ENCODE measurements around the gene TNNT2. TPM values are rescaled to one million over a fixed set of nuclear protein-coding genes. Genes with fewer than 3 reads are reported as not detected.

Gene TNNT2
- total and polyA plus RNA-seq, 11 donors, result 5,987 to 28,496 (median 7,745) TPM

DNA sequence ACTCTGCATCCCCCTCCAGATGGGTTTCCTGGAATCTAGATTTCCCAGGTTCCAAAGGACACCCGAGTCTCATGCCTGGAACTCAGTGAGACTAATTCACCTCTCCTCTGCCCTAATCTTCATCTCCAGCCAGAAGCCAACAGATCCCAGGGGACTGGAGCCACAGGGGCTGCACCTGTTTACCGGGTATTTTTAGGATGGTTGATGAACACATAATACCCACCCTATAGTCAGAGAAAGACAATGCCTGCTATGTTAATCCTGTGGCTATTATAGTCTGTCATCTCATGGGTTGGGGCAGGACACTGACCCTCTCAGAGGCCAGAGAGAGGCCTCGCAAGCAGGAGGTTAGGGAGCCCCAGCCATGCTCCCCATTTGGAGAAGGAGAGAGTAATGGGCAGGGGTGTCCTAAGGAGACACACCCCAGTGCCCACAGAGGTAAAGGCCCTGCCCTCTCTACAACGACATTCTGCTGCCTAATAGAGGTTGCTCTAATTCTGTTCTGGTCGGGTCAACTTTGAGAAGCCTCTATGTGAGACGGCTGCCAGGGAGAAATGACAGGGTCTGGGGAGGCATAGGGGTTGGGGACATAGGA is 45.1 kb upstream of the TNNT2 start:
- ATAC-seq, result no peak

DNA sequence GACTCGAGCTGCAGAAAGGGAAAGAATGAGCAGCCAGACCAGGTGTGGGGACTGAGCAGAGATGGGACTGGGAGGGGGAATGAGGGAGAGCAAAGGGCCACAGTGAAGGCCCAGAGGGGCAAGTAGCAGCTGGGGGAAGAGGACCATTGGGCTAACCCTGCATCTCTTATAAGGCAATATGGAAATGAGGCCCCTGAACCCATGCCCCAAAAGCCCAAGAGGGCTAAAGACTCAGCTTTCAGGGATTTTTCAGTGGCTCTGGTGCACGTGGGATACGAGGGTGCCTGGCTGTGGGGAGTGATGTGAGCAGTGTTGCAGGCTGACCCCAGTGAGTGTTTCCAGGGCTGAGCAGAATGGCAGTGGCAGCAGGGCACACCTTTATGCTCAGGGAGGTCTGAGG is 44.5 kb upstream of the TNNT2 start:
- Histone ChIP-seq H3K4me1 (peaks cover 0 to 27% (median 5%) of the 10 kb centered on the region in 12 donors), H3K27me3 (no peaks in the 10 kb centered on the region), H3K27ac (no peak overlapping the region), H3K9me3 (peaks cover 0 to 6% (median 0%) of the 10 kb centered on the region in 12 donors), H3K36me3 (no peaks in the 10 kb centered on the region), H3K4me3 (no peak overlapping the region)
- ATAC-seq (no peak), DNase-seq (no peak)
- intact Hi-C loops (cut with DNase I), result no loop called here
- TF ChIP-seq, protein P1, sequence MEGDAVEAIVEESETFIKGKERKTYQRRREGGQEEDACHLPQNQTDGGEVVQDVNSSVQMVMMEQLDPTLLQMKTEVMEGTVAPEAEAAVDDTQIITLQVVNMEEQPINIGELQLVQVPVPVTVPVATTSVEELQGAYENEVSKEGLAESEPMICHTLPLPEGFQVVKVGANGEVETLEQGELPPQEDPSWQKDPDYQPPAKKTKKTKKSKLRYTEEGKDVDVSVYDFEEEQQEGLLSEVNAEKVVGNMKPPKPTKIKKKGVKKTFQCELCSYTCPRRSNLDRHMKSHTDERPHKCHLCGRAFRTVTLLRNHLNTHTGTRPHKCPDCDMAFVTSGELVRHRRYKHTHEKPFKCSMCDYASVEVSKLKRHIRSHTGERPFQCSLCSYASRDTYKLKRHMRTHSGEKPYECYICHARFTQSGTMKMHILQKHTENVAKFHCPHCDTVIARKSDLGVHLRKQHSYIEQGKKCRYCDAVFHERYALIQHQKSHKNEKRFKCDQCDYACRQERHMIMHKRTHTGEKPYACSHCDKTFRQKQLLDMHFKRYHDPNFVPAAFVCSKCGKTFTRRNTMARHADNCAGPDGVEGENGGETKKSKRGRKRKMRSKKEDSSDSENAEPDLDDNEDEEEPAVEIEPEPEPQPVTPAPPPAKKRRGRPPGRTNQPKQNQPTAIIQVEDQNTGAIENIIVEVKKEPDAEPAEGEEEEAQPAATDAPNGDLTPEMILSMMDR (IDR thresholded peaks at IDR 0.05), result no peak
- no peak for TF ChIP-seq POLR2A (IDR thresholded peaks at IDR 0.05)
- 64 to 74% (median 66%) methylated on average over 3 of the region's 3 CpGs for WGBS, 4 donors

More for the DNA sequence above, 45.1 kb upstream of the TNNT2 start:
- TF ChIP-seq POLR2A (IDR thresholded peaks at IDR 0.05), result no peak
- TF ChIP-seq, protein P1 (IDR thresholded peaks at IDR 0.05), result no peak
- H3K4me1 ChIP-seq, result peaks cover 0 to 27% (median 5%) of the 10 kb centered on the region in 12 donors
- no peaks in the 10 kb centered on the region for H3K36me3 ChIP-seq
- intact Hi-C loops (cut with DNase I), result no loop called here
- 65 to 81% (median 71%) methylated on average over 6 of the region's 6 CpGs for WGBS, 4 donors
- H3K27me3 ChIP-seq, result no peaks in the 10 kb centered on the region
- no peak for DNase-seq
- no peak overlapping the region for H3K4me3 ChIP-seq
- no peak overlapping the region for H3K27ac ChIP-seq
- peaks cover 0 to 6% (median 0%) of the 10 kb centered on the region in 12 donors for H3K9me3 ChIP-seq

DNA sequence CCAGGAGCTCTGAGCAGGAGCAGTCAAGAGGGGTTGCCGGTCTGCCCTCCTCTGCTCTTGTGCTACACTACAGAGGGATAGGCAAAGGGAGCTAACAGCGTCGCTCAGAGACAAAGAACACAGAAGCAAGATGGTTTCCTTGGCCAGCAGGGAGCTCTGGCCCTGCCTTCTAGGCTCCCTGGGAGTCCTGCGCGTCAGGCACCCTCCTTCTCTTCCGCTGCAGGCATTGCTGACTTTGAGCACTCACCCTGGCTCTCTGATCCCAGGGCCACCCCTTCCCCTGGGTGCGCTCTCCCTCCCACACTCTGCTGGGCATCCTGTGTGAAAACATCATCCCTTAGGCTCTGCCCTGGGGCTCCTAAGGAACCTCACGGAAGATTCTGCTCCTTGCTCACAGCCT is 43.6 kb upstream of the TNNT2 start:
- DNase-seq (peak in 1 of 5 donors; percentile 19), ATAC-seq (peak in 3 of 4 donors; percentile 1 to 4 (median 2))
- 52 to 56% (median 53%) methylated on average over 8 of the region's 8 CpGs for WGBS, 4 donors
- H3K4me1 ChIP-seq, result peaks cover 0 to 24% (median 5%) of the 10 kb centered on the region in 12 donors
- intact Hi-C loops (cut with DNase I), result no loop called here
- TF ChIP-seq POLR2A (IDR thresholded peaks at IDR 0.05), result no peak
- TF ChIP-seq, protein P1 (IDR thresholded peaks at IDR 0.05), result no peak
- peaks cover 0 to 6% (median 0%) of the 10 kb centered on the region in 12 donors for H3K9me3 ChIP-seq
- no peak overlapping the region for H3K4me3 ChIP-seq
- no peaks in the 10 kb centered on the region for H3K27me3 ChIP-seq
- no peaks in the 10 kb centered on the region for H3K36me3 ChIP-seq
- peak overlapping the region in 2 of 12 donors; percentile 45 to 49 for H3K27ac ChIP-seq

DNA sequence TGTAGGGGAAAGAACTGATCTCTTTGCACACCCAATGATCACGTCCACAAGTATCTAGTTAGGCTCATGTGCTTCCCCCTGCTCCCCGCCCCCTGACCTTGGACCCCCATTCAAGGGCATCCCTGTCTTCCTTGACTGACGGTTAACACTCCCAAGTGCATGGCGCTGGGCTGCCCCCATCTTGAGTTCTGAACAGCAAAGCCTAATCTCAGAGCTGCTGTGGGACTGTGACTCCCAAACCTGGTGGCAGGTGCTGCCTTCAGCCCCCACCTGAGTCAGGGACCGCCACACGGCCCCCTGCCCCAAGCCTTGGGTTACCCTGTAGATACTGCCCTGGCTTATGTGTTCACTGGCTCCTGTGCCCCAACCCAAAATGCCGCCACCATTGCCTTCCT is 43.1 kb upstream of the TNNT2 start:
- Histone ChIP-seq H3K4me1 (peaks cover 0 to 21% (median 5%) of the 10 kb centered on the region in 12 donors), H3K9me3 (peaks cover 0 to 6% (median 0%) of the 10 kb centered on the region in 12 donors), H3K4me3 (no peak overlapping the region), H3K27me3 (no peaks in the 10 kb centered on the region), H3K27ac (peak overlapping the region in 2 of 12 donors; percentile 45 to 49), H3K36me3 (no peaks in the 10 kb centered on the region)
- TF ChIP-seq, protein P1 (IDR thresholded peaks at IDR 0.05), result no peak
- TF ChIP-seq POLR2A (IDR thresholded peaks at IDR 0.05), result no peak
- peak in 1 of 5 donors; percentile 10 for DNase-seq
- peak in 1 of 4 donors; percentile 1 for ATAC-seq
- intact Hi-C loops (cut with DNase I), result no loop called here
- WGBS, 4 donors, result 68 to 78% (median 71%) methylated on average over 6 to 7 of the region's 7 CpGs
